Hematopoietic multipotent progenitor cell treated with erythropoietin and hydrocortisone succinate and interleukin-3 and kit ligand, for 17 days (in vitro differentiated cells): ENCODE data around the gene TMEM161A.

Source experiments
- DNase-seq: peaks from one replicate; pipeline ENCODE4 v3.0.0-alpha.2; 2015; ENCODE audit warnings: low spot score

TMEM161A gene

GRCh38 chr19:19098084-19098702 is 40.1 kb downstream of the TMEM161A start:
- DNase-seq = no peak

GRCh38 chr19:19096641-19097627 is 41.3 kb downstream of the TMEM161A start:
- no peak for DNase-seq

GRCh38 chr19:19095691-19096090 is 42.6 kb downstream of the TMEM161A start:
- DNase-seq = no peak

GRCh38 chr19:19094513-19094912 is 43.8 kb downstream of the TMEM161A start:
- DNase-seq = no peak

- no peak for DNase-seq
Observed at GRCh38 chr19:19087676-19088075, 50.6 kb downstream of the TMEM161A start.

- no peak for DNase-seq
Observed at GRCh38 chr19:19083413-19084178, 54.7 kb downstream of the TMEM161A start.

- no peak for DNase-seq
Observed at GRCh38 chr19:19081642-19082151, 56.6 kb downstream of the TMEM161A start.

GRCh38 chr19:19079571-19079970 is 58.7 kb downstream of the TMEM161A start:
- DNase-seq = no peak

GRCh38 chr19:19078801-19079200 is 59.5 kb downstream of the TMEM161A start:
- DNase-seq = no peak

GRCh38 chr19:19077103-19077502 is 61.2 kb downstream of the TMEM161A start:
- no peak for DNase-seq

- DNase-seq = no peak
Observed at GRCh38 chr19:19076476-19076875, 61.8 kb downstream of the TMEM161A start.

- DNase-seq = no peak
Observed at GRCh38 chr19:19075126-19075525, 63.2 kb downstream of the TMEM161A start.

GRCh38 chr19:19074196-19074882 is 63.9 kb downstream of the TMEM161A start:
- DNase-seq = no peak

- DNase-seq = no peak
Observed at GRCh38 chr19:19071897-19072296, 66.4 kb downstream of the TMEM161A start.
